GM12878 (cell line): ENCODE data around the gene MRPL38. TPM values are rescaled to one million over a fixed set of nuclear protein-coding genes. Genes with fewer than 3 reads are reported as not detected.

Source experiments
- ATAC-seq: fragments of 200-7000 bp; cut with Tn5 transposase; 3 replicates; pipeline ENCODE4 v1.9.1; 2020; ENCODE audit warnings: mild to moderate bottlenecking, moderate library complexity
- BruUV-seq: library from RNA; stranded (reverse); fragments of 400-500 nt; replicated peaks from 2 replicates; lab custom pipeline; 2021; lab: Mats Ljungman, UMichigan
- CTCF ChIA-PET: fragments of 300-600 bp; sonication (Branson Sonifier 250); formaldehyde crosslinking; extraction: SDS; loops from one replicate; lab custom pipeline; 2021; ENCODE audit warnings: inconsistent platforms; lab: Yijun Ruan, JAX
- POLR2A ChIA-PET: fragments of 350-600 bp; formaldehyde crosslinking; extraction: SDS; loops from one replicate; lab custom pipeline; 2021; ENCODE audit warnings: inconsistent platforms; lab: Charles Lee
- RAD21 ChIA-PET: fragments of 300-600 bp; sonication (Branson Sonifier 250); formaldehyde crosslinking; loops from one replicate; lab custom pipeline; 2023; ENCODE audit warnings: antibody characterized with exemption; ENCODE audit not compliant: unreplicated experiment; lab: Charles Lee
- SMC1A ChIA-PET: fragments of 300-600 bp; sonication (Branson Sonifier 250); formaldehyde crosslinking; loops from one replicate; lab custom pipeline; 2023; ENCODE audit not compliant: unreplicated experiment, uncharacterized antibody; lab: Charles Lee
- DNase-seq: peaks from one replicate; pipeline ENCODE4 v3.0.0-alpha.2; 2011; ENCODE audit warnings: low read depth, low spot score
- FAIRE-seq: peaks from 3 replicates; lab custom pipeline; 2011; peaks lifted over from hg19 to GRCh38; lab: Jason Lieb, UNC
- H2AFZ ChIP-seq: 2 replicates; pipeline ENCODE4 v1.6.0; 2011; ENCODE audit warnings: low read depth, low read length, control low read depth; ENCODE audit not compliant: control insufficient read depth
- H3K27ac ChIP-seq: 2 replicates; pipeline ENCODE4 v1.5.1; 2011; ENCODE audit warnings: control low read depth; ENCODE audit not compliant: control insufficient read depth, insufficient read depth
- H3K27me3 ChIP-seq, 2 experiments: replicated peaks in 1 of 2; 2 replicates each; pipeline versions ENCODE4 v1.6.0 to v1.6.1; 2011; ENCODE audit warnings: low read length in 1 of 2; ENCODE audit not compliant: control insufficient read depth in 2 of 2, insufficient read depth in 2 of 2
- H3K36me3 ChIP-seq, 2 experiments: 2 replicates each; pipeline ENCODE4 v1.5.1; 2011; ENCODE audit warnings: low read length in 1 of 2; ENCODE audit not compliant: control insufficient read depth in 2 of 2, insufficient read depth in 2 of 2
- H3K4me1 ChIP-seq: 2 replicates; pipeline ENCODE4 v1.6.1; 2011; ENCODE audit warnings: mild to moderate bottlenecking, low read length, moderate library complexity, mixed read lengths; ENCODE audit not compliant: control insufficient read depth, insufficient read depth
- H3K4me2 ChIP-seq: 2 replicates; pipeline ENCODE4 v1.6.0; 2011; ENCODE audit warnings: control low read depth; ENCODE audit not compliant: control insufficient read depth, insufficient read depth
- H3K4me3 ChIP-seq: fragments of 200-600 bp; sonication (generic); 2 replicates; pipeline ENCODE4 v1.5.1; 2016
- H3K79me2 ChIP-seq: 2 replicates; pipeline ENCODE4 v1.6.0; 2011; ENCODE audit warnings: low read length; ENCODE audit not compliant: control insufficient read depth, insufficient read depth
- H3K9ac ChIP-seq: 2 replicates; pipeline ENCODE4 v1.8.0; 2011; ENCODE audit warnings: low read length, control low read depth, mixed read lengths; ENCODE audit not compliant: control insufficient read depth, insufficient read depth
- H3K9me3 ChIP-seq: replicated peaks from 3 replicates; pipeline ENCODE4 v1.5.1; 2011; ENCODE audit warnings: mild to moderate bottlenecking, low read length; ENCODE audit not compliant: control insufficient read depth, insufficient read depth
- H4K20me1 ChIP-seq: 2 replicates; pipeline ENCODE4 v1.6.0; 2011; ENCODE audit not compliant: control insufficient read depth, insufficient read depth
- CHD4 ChIP-seq: fragments of 200-600 bp; sonication (generic); IDR thresholded peaks from 2 replicates; pipeline ENCODE4 v1.6.1; 2016; ENCODE audit warnings: mild to moderate bottlenecking
- ELK1 ChIP-seq: IDR thresholded peaks from 2 replicates; pipeline ENCODE4 v1.6.1; 2012; ENCODE audit warnings: low read depth, low read length, improper control_type of control experiment
- IKZF2 ChIP-seq, 2 experiments: fragments of 450-650 bp; IDR thresholded peaks; 2 replicates each; pipeline ENCODE4 v1.6.1; 2017; ENCODE audit warnings: mild to moderate bottlenecking in 2 of 2, moderate library complexity in 2 of 2
- IRF3 ChIP-seq: fragments of 450-650 bp; IDR thresholded peaks from 2 replicates; pipeline ENCODE4 v1.6.1; 2014; ENCODE audit warnings: mild to moderate bottlenecking
- SMARCA5 ChIP-seq: fragments of 450-650 bp; IDR thresholded peaks from 2 replicates; pipeline ENCODE4 v1.6.1; 2017; ENCODE audit warnings: mild to moderate bottlenecking
- SREBF1 ChIP-seq: IDR thresholded peaks from 2 replicates; pipeline ENCODE4 v1.6.1; 2012; ENCODE audit warnings: mild to moderate bottlenecking, low read length
- SUZ12 ChIP-seq: fragments of 200-600 bp; sonication (generic); IDR thresholded peaks from one replicate; pipeline ENCODE4 v1.6.1; 2018; ENCODE audit warnings: antibody characterized with exemption, mild to moderate bottlenecking; ENCODE audit not compliant: unreplicated experiment
- ZBTB40 ChIP-seq: fragments of 450-650 bp; IDR thresholded peaks from 2 replicates; pipeline ENCODE4 v1.6.1; 2016; ENCODE audit warnings: mild to moderate bottlenecking, moderate library complexity, borderline replicate concordance
- WGBS: methylation state at CpG from one replicate; pipeline ENCODE4 v1.1.6; 2016; ENCODE audit warnings: low lambda C conversion rate; ENCODE audit not compliant: insufficient replicate concordance, insufficient coverage; ENCODE audit errors: missing lambda C conversion rate; 5-methylcytosine and 5-hydroxymethylcytosine counted together
- in situ Hi-C: fragments of 300-500 bp; cut with MboI; formaldehyde crosslinking; loops from 9 replicates; pipeline ENCODE4 v1.14.3; 2018; ENCODE audit warnings: mixed read lengths
- intact Hi-C: fragments of 100-400 bp; cut with micrococcal nuclease; formaldehyde crosslinking; loops from one replicate; pipeline ENCODE4 v1.14.2; 2022; ENCODE audit not compliant: unreplicated experiment
- polyA plus RNA-seq, 11 experiments: library from polyadenylated mRNA; depleted of rRNA in 4 of 11; unstranded in 6 of 11; stranded (reverse) in 5 of 11; fragments of >200 nt; fragmentation: Nextera tagmentation in 4 of 11; fragmentation: Illumina TruSeq in 1 of 11; extraction: Ambion mirVana in 4 of 11; extraction: Trizol in 1 of 11; gene quantifications; 1 replicate in 1 of 11; 2 replicates in 10 of 11; pipeline versions ENCODE4 v1.2.1 to v1.2.3, GENCODE V29; 2011 to 2016; ENCODE audit warnings: inconsistent platforms in 2 of 11, missing spikeins in 2 of 11, low read depth in 1 of 11
- total RNA-seq, 4 experiments: library from RNA; depleted of rRNA in 3 of 4; stranded (reverse); fragments of >200 nt in 3 of 4; fragmentation: Illumina TruSeq in 1 of 4; extraction: Trizol in 1 of 4; gene quantifications; 2 replicates each; pipeline versions ENCODE4 v1.2.1 to v1.2.3, GENCODE V29; 2013 to 2021
- TF ChIP-seq, protein P1 (sequence below), 3 experiments: IDR thresholded peaks in 2 of 3; conservative IDR thresholded peaks in 1 of 3; 2 replicates each; pipeline ENCODE4 v1.5.1; 2011; ENCODE audit warnings: low read depth in 3 of 3, low read length in 3 of 3, mild to moderate bottlenecking in 3 of 3, control low read depth in 2 of 3, moderate library complexity in 2 of 3, inconsistent platforms in 1 of 3, mixed read lengths in 1 of 3; ENCODE audit not compliant: control insufficient read depth in 2 of 3, insufficient read depth in 1 of 3; ENCODE audit errors: extremely low read depth in 1 of 3

Gene MRPL38
- total and polyA plus RNA-seq, 10 of the 15 experiments (the other 5 are each of a cell fraction or from before 2014, with no cell fraction given), result 6.6 to 205 (median 53.1) TPM

GRCh38 chr17:75896415-75897159 is 8.1 kb downstream of the MRPL38 start, which contains the start of gene TRIM65 (continued):
- peak; percentile 89; the same call in 1 of the 2 replicates for TF ChIP-seq SMARCA5
- no peak for TF ChIP-seq ELK1
- no peak for TF ChIP-seq CHD4
- no peak for TF ChIP-seq SUZ12
- TF ChIP-seq IRF3, result no peak
- no peak for TF ChIP-seq SREBF1
- TF ChIP-seq IKZF2 (IDR thresholded peaks at IDR 0.05), result no peak

DNA sequence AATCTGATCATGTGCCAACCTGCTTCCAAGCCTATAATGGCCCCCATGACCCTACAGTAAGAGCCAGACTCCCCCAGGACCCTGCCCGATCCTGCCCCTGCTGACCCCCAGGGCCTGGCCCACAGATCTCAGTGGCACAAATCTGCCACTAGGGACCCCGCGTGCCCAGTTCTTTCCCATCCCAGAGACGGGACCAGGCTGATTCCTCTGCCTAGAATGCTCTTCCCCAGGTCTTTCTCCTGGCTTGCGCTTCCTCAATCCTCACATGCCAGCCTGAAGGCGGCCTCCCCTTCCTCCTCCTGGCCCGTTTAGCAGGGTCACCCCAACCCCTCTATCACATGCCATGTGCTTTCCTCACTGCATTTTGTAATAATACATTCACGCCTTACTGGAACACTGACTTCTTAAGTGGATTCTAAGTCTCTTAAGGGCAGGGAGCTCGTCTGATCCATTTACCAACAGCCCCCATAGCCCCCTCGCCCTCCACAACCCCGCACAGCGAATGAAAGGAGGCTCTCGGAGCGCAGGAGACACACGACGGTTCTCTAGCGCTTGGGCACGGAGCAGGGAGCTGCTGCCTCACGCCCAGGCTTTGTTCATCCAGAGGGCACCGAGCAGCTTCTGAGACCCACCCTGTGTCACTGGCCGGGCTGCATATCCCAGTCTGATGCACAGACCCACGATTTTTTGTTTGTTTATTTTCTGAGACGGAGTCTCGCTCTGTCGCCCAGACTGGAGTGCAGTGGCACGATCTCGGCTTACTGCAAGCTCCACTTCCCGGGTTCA is 9.1 kb downstream of the MRPL38 start:
- RAD21 ChIA-PET, result interaction anchor here (0.9 to 4.5 kb wide), 8 partner anchors 31 to 143 kb away, joined by 3 to 32 read pairs (median 12); partner anchors contain the start of genes GALK1, UNC13D and WBP2
- CTCF ChIA-PET, result interaction anchor here (0.9 to 4.8 kb wide), 20 partner anchors 10 to 142 kb away, joined by 3 to 43 read pairs (median 4); partner anchors contain the start of genes GALK1, TRIM47 and WBP2
- Histone ChIP-seq H3K79me2 (peaks cover 15% of the 10 kb centered on the region), H3K27ac (peak overlapping the region; percentile 72), H3K27me3 (no peaks in the 10 kb centered on the region), H3K4me2 (peak overlapping the region; percentile 64), H3K4me1 (peaks cover 6% of the 10 kb centered on the region), H2AFZ (no peak overlapping the region; the same call in 1 of the 2 replicates), H3K9me3 (no peaks in the 10 kb centered on the region), H3K36me3 (peaks cover 8 to 11% of the 10 kb centered on the region in 2 experiments; a peak in 3 of 4 replicates), H3K4me3 (peak overlapping the region; percentile 89), H3K9ac (peak overlapping the region; percentile 82), H4K20me1 (no peaks in the 10 kb centered on the region)
- DNase-seq (no peak), ATAC-seq (peak; percentile 31), FAIRE-seq (no peak)
- SMC1A ChIA-PET, result interaction anchor here (1.0 to 1.9 kb wide), 10 partner anchors 17 to 369 kb away, joined by 3 to 8 read pairs (median 3); partner anchors contain the start of genes TRIM47 and UBALD2
- intact Hi-C loops (loop anchor here (2.0 to 5.0 kb wide), 3 partner anchors 17 to 118 kb away; partner anchors contain the start of genes TRIM47 and WBP2), in situ Hi-C loops (no loop called here)
- POLR2A ChIA-PET, result interaction anchor here (0.6 to 2.8 kb wide), 12 partner anchors 10 to 297 kb away, joined by 3 to 19 read pairs (median 6); partner anchors contain the start of genes TRIM47 and WBP2
- no TSS peak for BruUV-seq
- 2% methylated on average over 28 of the region's 28 CpGs for WGBS
- TF ChIP-seq ZBTB40, result 0 out of 2 replicates have a peak, but pooled peaks have one; percentile 48
- TF ChIP-seq, protein P1, sequence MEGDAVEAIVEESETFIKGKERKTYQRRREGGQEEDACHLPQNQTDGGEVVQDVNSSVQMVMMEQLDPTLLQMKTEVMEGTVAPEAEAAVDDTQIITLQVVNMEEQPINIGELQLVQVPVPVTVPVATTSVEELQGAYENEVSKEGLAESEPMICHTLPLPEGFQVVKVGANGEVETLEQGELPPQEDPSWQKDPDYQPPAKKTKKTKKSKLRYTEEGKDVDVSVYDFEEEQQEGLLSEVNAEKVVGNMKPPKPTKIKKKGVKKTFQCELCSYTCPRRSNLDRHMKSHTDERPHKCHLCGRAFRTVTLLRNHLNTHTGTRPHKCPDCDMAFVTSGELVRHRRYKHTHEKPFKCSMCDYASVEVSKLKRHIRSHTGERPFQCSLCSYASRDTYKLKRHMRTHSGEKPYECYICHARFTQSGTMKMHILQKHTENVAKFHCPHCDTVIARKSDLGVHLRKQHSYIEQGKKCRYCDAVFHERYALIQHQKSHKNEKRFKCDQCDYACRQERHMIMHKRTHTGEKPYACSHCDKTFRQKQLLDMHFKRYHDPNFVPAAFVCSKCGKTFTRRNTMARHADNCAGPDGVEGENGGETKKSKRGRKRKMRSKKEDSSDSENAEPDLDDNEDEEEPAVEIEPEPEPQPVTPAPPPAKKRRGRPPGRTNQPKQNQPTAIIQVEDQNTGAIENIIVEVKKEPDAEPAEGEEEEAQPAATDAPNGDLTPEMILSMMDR (IDR thresholded peaks at IDR 0.05 in 2 of 3, conservative IDR thresholded peaks at IDR 0.05 in 1 of 3; ENCODE audit: control insufficient read depth in 2 of 3, extremely low read depth in 1 of 3, insufficient read depth in 1 of 3, low read depth in 3 of 3, low read length in 3 of 3), result peak; percentile 14 to 42 (median 41); a peak in 4 of 6 replicates
